HL-60/S4 treated with phorbol 12-myristate 13-acetate at 8.2 ng/mL for 4 days and 3 days (cell line): ENCODE results near the gene ZNF674.

ENCODE experiments used
- in situ Hi-C: fragments of 300-500 bp; cut with MboI; formaldehyde crosslinking; loops from 2 replicates; pipeline ENCODE4 v1.15.0; 2022; ENCODE audit warnings: low sequenced_read_pairs

ZNF674 gene

GRCh38 chrX:46545111-46546005 lies at the start of gene ZNF674:
Gene ZNF674 (minus strand): TSS chrX:46545421. CDS start chrX:46542087, 3,334 bp downstream.
- in situ Hi-C loops = no loop called here

DNA sequence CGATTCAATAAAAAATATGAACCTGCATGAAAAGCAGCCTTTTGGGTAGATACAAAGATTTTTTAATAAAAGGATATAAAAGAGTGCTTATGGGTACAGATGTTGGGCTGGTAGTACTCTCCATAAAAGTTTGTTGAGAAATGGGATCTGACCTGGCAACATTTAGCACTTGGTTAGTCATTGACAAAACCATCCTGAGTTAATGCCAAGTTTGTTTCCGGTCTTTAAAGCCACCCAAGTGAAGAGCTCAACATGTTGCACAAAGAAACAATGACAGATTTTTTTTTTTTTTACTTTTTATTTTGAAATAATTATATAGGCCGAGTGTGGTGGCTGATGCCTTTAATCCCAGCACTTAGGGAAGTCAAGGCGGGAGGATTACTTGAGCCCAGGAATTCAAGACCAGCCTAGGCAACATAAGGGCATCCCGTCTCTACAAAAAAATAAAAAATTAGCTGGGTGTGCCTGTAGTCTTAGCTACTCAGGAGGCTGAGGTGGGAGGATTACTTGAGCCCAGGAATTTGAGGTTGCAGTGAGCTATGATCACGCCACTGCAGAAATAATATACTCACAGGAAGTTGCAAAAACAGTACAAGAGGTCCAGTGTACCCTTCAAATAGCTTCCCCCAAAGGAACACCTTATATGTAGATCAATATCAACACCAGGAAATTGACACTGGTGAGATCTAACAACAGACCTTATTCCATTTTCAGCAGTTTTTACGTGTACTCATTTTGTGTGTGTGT lies 44.9 kb upstream of the ZNF674 start:
- in situ Hi-C loops = no loop called here

DNA sequence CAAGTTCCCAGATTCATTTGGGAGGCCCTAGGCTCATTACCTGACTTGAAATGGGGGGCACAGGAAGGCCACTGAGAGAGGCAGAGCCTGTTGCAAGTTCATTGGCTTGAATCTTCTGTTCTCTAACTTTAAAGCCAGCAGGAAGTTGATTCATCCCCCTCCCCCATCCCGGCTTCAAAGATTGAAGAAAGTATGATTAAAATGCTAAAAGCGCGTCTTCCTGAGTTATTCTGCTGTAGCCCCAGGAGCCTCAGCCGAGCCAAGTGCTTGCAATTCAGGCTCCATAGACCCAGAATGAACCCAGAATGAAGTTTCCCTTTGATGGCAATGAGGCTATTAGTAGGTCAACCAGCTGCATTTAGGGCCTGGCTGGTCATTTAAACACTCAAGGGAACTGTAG lies 43.0 kb upstream of the ZNF674 start:
- in situ Hi-C loops = no loop called here

DNA sequence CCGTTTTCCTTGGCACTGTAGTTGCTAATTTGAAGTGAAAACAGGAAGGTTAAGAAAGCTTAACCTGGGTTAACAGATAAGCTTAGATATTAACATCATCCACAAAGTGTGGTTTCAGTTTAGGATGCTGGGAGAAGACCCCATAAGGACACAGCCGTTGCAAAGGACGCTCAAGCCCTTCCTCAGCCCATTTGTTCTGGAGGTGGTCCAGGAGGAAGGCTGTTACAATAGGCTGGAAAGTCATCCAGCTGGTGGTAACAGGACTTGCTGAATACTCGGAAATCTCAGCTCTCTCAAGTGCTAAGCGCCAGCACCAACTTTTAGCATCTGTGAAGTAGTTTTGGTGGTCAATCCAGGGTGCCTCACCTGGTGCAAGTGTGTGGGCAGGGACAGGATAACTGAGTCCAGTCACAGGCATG lies 42.5 kb upstream of the ZNF674 start:
- in situ Hi-C loops = no loop called here

- in situ Hi-C loops = no loop called here
Measured at GRCh38 chrX:46587158-46587557, 41.9 kb upstream of the ZNF674 start.

GRCh38 chrX:46584736-46585135 lies 39.5 kb upstream of the ZNF674 start:
- in situ Hi-C loops = no loop called here

GRCh38 chrX:46582966-46583365 lies 37.7 kb upstream of the ZNF674 start:
- in situ Hi-C loops = no loop called here

DNA sequence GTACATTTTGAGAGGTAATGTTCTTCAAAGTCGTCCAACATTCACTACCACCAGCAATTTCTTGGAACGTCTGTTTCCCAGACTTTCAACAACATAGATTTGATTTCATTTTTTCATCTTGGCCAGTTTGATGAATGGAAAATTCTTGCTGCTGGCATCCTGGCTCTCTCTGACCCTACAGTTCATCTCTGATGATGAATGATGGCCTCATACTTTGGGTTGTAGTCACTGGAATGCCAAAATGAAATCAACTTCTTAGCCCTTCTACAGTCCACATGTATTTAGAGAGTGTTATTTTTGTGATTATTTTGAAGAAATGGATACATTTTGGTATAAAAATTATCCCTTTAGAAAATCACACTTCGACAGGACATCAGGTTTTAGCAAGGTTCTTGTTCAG lies 37.1 kb upstream of the ZNF674 start:
- in situ Hi-C loops = no loop called here

GRCh38 chrX:46580613-46581012 lies 35.4 kb upstream of the ZNF674 start:
- in situ Hi-C loops = no loop called here

- in situ Hi-C loops = no loop called here
Measured at GRCh38 chrX:46579250-46579649, 34.0 kb upstream of the ZNF674 start.

DNA sequence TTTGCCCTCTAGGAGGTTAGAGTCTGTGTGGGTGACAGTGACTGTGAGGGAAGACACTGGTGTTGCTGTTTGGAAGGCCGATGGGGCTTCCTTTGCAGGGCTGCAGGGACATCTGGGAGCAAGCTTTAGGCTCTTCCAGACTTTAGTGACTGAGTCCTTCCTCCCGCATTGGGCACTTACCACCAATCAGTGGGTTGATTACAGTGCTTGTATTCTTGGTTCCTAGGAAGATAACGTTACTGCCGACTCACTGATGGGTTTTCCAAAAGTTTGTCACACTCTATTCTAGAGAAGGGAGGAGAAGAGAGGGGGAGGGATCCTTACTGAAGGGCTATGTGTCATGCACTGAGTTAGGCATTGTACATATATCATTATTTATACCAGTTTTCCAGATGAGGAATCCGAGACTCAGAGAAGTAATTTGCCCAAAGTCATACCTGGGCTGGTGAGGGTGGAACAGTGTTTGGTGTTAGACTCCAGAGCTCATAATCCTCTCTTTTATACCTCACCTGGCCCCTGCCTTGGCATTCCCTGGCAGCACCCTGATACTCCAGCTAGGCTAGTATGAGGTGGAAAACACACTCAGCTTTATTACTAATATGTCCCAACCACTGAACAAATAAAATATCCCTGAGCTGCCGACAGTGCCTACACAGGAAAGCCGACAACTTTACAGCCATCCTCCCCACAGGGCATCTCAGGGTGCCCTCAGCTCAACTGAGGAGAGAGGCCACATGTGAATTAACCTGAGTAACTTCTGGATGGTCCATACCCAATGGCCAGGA lies 32.2 kb upstream of the ZNF674 start:
- in situ Hi-C loops = no loop called here

DNA sequence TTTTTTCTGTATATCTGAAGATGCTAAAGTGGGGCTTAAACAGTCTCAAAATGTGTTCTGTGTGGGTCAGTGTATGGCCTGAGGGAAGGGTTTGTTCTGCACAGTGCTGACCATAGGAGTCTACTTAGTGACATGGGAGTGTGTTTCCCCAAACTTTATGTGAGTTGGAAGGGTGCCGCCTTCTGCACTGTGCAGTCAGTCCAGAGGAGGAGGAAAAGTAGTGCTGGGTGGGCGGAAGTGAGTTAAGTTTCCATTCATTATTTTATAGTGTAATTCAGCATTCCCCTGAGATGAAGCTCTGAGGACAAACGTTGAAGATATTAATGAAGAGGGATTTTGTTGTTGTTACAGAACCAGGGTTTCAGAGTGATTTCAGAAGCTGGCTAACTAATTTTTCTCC lies 31.2 kb upstream of the ZNF674 start:
- in situ Hi-C loops = no loop called here

DNA sequence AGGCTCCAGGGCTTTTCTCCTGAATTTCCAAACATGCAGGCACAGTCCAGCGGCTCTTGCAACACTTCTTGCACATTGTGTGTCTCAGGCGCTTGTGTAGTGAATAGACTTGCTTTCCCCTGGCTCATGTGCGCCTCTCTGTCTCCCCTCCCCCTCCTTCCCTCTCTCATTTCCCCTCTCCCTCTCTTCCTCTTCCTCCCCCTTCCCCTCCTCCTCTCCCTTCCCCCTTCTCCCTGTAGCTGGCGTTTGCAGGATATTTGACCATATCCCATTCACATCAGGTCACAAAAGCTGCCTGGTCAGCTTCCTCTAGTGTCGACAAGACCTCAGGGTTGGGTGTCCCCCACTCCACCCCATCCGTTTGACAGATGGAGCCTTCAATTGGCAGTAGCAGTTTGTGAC lies 30.8 kb upstream of the ZNF674 start:
- in situ Hi-C loops = no loop called here

DNA sequence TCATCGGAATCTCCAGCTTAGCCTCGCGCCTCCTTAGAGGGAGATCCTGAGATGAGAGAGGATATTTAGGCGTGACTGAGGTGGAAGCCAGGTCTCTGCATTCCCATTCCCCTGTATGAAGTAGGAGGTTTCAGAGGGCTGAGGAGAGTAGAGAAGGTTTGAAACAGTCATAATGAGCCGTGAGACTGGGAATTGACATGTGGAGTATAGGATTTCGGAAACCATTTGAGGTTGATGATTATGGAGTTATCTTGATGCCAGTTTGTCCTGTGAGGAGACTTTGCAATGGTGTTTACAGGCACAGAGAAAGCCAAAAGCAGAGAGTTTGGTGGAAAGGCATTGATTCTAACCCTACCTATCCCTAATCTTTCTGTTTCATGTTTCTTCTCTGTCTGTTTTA lies 30.4 kb upstream of the ZNF674 start:
- in situ Hi-C loops = no loop called here

DNA sequence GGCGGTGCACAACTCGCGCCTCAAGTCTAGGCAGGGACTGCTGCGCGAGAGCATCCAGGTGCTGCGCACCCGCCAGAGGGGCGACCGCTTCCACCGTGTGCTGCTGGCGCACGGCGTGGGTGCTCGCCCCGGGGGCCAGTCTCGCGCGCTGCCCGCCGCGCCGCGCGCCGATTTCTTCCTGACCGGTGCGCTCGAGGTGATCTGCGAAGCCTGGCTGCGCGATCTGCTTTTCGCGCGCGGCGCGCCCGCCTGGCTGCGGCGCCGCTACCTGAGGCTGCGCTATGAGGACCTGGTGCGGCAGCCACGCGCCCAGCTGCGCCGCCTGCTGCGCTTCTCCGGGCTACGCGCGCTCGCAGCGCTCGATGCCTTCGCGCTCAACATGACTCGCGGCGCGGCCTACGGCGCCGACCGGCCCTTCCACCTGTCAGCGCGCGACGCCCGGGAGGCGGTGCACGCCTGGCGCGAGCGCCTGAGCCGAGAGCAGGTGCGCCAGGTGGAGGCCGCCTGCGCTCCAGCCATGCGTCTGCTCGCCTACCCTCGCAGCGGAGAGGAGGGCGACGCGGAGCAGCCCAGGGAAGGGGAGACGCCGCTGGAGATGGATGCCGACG lies 29.7 kb upstream of the ZNF674 start:
- in situ Hi-C loops = loop anchor here (25.0 kb wide), 1 partner anchor 212 kb away; no protein-coding TSS in a partner anchor

DNA sequence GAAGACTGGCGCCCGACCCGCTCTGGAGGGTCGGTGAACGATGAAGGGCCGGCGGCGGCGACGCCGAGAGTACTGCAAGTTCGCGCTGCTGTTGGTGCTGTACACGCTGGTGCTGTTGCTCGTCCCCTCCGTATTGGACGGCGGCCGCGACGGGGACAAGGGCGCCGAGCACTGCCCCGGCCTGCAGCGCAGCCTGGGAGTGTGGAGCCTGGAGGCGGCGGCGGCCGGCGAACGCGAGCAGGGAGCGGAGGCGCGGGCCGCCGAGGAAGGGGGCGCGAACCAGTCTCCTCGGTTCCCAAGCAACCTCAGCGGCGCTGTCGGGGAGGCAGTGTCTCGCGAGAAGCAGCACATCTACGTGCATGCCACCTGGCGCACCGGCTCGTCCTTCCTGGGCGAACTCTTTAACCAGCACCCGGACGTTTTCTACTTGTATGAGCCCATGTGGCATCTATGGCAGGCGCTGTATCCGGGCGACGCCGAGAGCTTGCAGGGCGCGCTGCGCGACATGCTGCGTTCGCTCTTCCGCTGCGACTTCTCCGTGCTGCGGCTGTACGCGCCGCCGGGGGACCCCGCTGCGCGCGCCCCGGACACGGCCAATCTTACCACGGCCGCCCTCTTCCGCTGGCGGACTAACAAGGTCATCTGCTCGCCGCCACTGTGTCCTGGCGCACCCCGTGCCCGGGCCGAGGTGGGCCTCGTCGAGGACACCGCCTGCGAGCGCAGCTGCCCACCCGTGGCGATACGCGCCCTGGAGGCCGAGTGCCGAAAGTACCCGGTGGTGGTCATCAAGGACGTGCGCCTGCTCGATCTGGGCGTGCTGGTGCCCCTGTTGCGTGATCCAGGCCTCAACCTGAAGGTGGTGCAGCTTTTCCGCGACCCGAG lies 28.9 kb upstream of the ZNF674 start:
- in situ Hi-C loops = loop anchor here (25.0 kb wide), 1 partner anchor 213 kb away; no protein-coding TSS in a partner anchor

- in situ Hi-C loops = loop anchor here (25.0 kb wide), 1 partner anchor 214 kb away; no protein-coding TSS in a partner anchor
Measured at GRCh38 chrX:46573331-46573891, 28.2 kb upstream of the ZNF674 start, which contains the start of gene CHST7. Gene CHST7 (plus strand): TSS chrX:46573765. CDS start chrX:46573932, 167 bp downstream.

GRCh38 chrX:46572340-46572936 lies 27.2 kb upstream of the ZNF674 start:
- in situ Hi-C loops = loop anchor here (25.0 kb wide), 1 partner anchor 215 kb away; no protein-coding TSS in a partner anchor
